Hepatocyte (in vitro differentiated cells): Measurements from ENCODE around the gene GOLGA1.
A peak's percentile ranks its signal among the peaks of the same experiment; 100 is the strongest.

Experiments
- EZH2 ChIP-seq: fragments of 200-600 bp; sonication (generic); IDR thresholded peaks from 2 replicates; pipeline ENCODE4 v1.6.1; 2016; ENCODE audit warnings: antibody characterized with exemption, mild to moderate bottlenecking, borderline replicate concordance
- EZH2phosphoT487 ChIP-seq: fragments of 200-600 bp; sonication (generic); IDR thresholded peaks from one replicate; pipeline ENCODE4 v1.6.1; 2018; ENCODE audit warnings: antibody characterized with exemption, mild to moderate bottlenecking, low read depth, moderate library complexity; ENCODE audit not compliant: unreplicated experiment, severe bottlenecking
- TF ChIP-seq, protein P1 (sequence below): fragments of 200-600 bp; sonication (generic); IDR thresholded peaks from 2 replicates; pipeline ENCODE4 v1.5.1; 2016; ENCODE audit warnings: antibody characterized with exemption, mild to moderate bottlenecking; ENCODE audit not compliant: poor library complexity

DNA sequence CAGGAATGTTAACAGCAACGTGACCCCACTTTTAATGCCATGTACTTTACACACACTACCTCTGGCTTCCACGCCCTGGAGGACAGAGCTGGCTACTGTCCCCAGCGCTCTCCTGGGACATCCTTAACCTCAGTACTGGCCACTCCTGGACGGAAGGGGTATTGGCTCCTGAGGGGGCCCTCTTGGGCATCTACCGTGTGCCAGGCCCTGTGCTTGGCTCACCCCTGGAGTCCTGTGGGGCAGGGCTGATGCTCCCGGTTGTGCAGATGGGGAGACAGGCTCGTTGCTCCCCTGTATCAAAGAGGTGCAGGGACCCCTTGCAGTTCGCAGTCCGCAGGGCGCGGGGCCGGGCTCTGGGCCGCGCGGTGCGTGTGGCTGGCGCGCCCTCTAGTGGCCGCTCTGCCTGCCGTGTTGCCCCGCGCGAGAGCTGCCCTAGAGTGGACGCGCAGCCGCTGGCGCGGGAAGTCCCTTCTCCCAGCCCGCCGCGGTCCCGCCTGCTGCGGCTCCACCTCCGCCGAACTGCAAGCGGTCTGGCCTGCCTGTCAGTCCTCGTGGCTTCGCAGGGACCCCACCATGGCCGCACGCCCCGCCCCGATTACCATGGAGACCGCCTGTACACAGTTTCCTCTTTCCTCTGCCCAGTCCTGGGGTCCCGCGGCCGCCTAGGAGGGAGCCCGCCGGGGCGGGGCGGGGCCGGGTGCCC, 87.9 kb downstream of the GOLGA1 start, which contains the start of gene WDR38:
- TF ChIP-seq, protein P1, sequence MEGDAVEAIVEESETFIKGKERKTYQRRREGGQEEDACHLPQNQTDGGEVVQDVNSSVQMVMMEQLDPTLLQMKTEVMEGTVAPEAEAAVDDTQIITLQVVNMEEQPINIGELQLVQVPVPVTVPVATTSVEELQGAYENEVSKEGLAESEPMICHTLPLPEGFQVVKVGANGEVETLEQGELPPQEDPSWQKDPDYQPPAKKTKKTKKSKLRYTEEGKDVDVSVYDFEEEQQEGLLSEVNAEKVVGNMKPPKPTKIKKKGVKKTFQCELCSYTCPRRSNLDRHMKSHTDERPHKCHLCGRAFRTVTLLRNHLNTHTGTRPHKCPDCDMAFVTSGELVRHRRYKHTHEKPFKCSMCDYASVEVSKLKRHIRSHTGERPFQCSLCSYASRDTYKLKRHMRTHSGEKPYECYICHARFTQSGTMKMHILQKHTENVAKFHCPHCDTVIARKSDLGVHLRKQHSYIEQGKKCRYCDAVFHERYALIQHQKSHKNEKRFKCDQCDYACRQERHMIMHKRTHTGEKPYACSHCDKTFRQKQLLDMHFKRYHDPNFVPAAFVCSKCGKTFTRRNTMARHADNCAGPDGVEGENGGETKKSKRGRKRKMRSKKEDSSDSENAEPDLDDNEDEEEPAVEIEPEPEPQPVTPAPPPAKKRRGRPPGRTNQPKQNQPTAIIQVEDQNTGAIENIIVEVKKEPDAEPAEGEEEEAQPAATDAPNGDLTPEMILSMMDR: peak; percentile 99
- TF ChIP-seq EZH2phosphoT487: no peak
- no peak for TF ChIP-seq EZH2
